GM21381 (cell line): ENCODE measurements around the gene BCAS3.
"Not testable (repeated sequence)": the region's sequence is repeated elsewhere in the genome, so short reads cannot be mapped to it uniquely, and the experiment has no call there.

Experiments
- ATAC-seq: cut with Tn5 transposase; IDR thresholded peaks from one replicate; pipeline ENCODE4 v1.9.1; 2021; ENCODE audit warnings: mild to moderate bottlenecking, moderate library complexity; ENCODE audit not compliant: unreplicated experiment

Gene BCAS3

DNA sequence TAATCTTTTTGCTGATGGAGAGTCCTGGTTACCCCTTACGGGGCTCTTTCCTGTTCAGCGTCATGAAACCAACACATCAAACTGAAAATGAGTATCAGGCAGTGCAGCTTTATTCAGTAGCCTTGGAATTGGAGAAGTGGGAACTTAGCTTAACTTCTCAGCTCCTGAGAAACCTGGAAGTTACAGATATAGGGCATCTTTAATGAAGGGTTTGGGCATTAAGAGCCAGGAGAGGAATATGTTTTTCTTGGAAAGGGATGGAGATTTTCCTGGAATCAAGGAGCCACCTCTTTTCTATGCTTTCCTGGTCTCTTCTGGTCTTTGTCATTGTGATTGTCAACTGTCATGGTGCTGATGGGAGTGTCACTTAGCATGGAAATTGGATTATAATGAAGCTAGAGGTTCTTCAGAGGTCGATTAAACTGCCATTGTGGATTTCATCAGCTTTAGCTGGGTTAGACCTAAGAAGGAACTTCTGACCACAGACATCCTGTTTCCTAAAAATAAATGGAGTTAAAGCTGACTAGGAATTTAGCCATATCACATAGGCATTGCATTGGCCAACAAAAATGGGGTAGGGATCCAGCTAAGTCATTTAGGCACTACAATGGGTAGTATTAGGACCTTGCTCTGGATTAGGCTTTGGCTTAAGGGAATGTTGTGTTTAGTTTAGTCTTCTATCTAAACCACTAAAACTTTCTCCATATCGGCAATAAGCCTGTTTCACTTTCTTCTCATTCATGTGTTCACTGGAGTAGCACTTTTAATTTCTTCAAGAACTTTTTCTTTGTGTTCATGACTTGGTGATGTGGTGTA is 186.4 kb downstream of the BCAS3 start:
- no peak for ATAC-seq

DNA sequence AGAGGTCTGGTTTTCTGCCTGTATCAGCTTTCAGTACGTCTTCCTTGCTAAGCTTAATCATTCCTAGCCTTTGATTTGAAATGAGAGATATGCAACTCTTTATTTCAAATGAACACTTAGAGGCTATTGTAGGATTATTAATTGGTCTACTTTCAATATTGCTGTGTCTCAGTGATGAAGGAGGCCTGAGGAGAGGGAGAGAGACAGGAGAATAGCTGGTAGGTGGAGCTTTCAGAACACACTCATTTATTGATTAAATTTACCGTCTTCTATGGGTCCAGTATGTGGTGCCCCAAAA is 187.0 kb downstream of the BCAS3 start:
- no peak for ATAC-seq

DNA sequence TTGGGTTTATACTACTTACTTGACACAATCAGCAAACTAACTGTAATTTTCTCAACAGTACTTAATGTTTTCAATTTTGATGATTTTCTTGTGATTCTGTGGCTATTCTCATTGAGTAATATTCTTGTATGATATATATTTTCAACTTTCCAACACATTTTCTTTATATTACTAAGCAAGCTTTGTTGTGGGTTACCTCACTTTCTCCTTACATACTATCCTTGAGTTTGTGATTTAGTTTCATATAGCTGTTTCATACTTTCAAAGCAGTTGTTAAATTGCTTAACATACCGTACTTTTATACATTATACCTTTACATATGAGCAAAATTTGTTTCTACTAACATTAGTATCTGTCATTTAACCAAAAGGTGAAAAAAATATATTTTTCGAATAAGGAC is 197.1 kb downstream of the BCAS3 start:
- ATAC-seq, result no peak

DNA sequence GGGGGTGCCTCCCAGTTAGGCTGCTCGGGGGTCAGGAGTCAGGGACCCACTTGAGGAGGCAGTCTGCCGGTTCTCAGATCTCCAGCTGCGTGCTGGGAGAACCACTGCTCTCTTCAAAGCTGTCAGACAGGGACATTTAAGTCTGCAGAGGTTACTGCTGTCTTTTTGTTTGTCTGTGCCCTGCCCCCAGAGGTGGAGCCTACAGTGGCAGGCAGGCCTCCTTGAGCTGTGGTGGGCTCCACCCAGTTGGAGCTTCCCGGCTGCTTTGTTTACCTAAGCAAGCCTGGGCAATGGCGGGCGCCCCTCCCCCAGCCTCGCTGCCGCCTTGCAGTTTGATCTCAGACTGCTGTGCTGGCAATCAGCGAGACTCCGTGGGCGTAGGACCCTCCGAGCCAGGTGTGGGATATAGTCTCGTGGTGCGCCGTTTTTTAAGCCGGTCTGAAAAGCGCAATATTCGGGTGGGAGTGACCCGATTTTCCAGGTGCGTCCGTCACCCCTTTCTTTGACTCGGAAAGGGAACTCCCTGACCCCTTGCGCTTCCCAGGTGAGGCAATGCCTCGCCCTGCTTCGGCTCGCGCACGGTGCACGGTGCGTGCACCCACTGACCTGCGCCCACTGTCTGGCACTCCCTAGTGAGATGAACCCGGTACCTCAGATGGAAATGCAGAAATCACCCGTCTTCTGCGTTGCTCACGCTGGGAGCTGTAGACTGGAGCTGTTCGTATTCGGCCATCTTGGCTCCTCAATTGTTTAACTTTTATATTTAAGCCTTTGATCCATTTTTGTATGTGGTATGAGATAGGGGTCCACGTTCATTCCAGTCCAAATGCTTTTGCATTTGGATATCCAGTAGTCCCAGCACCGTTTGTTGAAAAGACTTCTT is 209.3 kb downstream of the BCAS3 start:
- ATAC-seq, result not testable (repeated sequence)

DNA sequence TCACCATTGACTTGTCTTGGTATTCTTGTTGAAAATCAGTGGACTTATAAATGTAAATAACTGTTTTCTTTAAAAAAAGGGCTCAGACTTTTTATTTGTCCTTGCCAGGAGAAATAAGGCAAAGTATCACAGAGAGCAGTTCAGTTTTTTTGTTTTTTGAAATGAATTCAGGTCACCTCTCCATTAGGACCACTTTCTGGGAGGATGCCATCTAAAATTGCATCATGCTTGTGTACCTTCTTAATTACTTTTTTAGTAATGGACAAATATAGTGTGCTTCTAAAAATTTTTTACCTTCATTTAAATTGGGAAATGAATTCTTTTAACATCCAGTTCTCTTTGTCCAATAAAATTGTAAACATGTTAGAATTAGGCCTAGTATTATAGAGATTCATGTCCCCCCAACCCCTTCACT is 210.0 kb downstream of the BCAS3 start:
- no peak for ATAC-seq

DNA sequence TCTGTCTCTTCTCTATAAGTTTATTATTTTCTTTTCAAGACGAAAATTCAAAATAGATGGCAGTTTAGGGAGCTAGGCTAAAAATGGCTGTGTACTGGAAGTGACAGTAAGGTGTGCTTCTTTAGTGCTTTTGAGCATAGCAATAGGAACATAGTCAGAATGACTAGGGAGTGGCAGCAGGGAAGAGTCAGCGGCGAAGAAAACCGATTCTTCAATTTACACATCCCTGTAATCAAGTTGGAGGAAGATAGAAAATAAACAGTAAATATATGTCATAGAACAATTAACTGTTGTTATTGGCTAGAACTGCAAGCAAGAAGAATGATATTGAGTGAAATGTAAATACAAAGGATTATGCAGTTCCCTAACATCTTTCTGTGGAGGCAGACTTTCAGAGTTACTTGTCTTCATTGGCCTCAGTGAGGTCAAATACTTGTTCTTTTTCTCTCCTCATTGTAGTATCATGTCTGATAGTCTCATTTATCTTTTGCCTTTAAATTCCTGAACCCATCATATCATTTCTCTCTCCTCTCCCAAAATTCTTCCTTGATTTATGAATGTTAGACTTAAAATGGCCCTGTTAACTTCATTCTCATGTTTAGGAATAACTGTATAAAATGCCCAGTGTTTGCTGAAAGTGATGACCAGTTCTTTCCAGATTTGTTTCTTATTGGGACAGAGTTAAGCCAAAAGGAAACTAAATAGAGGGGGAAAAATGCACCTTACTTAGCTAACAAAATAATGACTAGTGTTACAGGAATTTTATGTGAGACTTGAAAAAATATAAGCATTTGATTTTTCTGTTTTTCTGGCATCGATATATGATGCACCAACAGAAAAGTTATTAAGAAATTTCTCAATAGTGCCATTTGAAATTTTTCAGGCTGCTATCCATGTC is 211.4 kb downstream of the BCAS3 start:
- no peak for ATAC-seq

DNA sequence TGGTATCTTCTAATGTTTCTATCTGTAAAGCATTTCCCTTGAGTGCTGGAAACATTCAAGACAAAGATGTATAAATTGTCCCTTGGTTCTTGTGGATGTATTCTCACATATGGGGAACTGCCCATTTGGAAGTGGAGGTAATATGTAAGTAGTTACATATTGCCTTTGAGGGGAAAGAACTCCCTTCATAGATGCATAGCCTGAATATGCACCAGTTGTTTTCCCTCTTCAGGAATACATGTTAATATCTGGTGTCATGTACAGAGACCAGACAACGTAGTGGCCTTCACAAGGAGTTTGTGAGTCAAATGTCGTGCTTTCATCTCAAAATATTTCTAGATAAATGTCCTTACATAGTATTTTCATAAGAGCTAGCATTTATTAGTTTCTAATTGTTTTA is 213.5 kb downstream of the BCAS3 start:
- no peak for ATAC-seq

DNA sequence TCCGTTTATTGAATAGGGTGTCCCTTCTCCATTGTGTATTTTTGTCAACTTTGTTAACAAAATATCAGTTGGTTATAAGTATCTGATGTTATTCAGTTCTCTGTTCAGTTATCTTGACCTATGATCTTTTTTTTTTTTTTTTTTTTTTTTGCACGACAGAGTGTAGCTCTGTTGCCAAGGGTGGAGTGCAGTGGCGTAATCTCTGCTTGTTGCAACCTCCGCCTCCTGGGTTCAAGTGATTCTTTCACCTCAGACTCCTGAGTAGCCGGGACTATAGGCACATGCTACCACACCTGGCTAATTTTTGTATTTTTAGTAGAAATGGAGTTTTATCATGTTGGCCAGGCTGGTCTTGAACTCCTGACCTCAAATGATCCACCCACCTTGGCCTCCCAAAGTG is 215.8 kb downstream of the BCAS3 start:
- ATAC-seq, result no peak

DNA sequence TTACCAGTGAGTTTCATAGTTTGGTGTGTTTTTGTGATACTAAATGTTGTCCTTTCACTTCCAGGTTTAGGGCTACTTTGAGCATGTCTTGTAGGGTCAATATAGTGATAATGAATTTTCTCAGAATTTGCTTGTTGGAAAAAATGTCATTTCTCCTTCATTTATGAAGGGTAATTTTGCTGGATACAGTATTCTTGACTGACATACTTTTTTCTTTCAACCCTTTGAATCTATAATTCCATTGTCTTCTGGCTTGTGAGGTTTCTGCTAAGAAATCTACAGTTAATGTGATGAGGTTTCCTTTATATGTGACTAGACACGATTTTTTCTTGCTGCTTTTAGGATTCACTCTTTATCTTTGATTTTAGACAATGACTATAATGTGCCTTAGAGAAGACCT is 219.3 kb downstream of the BCAS3 start:
- no peak for ATAC-seq

DNA sequence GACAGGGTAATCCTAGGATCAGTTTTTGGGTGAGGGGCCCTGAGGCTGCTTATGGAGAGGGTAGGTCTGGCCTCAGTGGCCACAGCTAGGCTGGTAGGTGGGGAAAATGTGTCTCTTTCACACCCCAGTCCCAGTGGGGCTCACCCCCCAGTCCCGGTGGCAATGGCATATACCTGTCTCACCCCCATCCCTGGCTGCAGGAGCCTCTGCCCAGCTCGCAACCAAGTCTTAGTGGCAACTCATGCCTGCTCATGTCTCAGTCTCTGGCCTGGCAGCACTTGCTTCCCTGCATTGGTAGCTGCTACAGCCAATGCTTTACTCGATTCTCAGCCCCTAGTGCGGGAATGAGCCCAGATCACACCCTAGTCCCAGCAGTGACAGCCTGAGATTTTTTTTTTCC is 221.5 kb downstream of the BCAS3 start:
- no peak for ATAC-seq

DNA sequence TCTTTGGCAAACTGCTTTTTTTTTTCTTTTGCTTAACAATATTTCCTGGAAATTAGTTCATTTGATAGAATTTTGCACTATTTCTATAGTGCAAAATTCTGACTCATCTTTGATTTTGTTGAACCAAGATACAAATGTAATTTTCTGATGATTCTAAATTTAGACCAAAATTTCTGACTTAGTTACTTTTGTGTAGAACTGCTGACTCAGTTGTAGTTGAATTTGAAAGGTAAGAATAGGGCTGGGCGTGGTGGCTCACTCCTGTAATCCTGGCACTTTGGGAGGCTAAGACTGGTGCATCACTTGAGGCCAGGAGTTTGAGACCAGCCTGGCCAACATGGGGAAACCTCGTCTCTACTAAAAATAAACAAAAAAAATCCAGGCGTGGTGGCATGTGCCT is 223.0 kb downstream of the BCAS3 start:
- ATAC-seq, result no peak

DNA sequence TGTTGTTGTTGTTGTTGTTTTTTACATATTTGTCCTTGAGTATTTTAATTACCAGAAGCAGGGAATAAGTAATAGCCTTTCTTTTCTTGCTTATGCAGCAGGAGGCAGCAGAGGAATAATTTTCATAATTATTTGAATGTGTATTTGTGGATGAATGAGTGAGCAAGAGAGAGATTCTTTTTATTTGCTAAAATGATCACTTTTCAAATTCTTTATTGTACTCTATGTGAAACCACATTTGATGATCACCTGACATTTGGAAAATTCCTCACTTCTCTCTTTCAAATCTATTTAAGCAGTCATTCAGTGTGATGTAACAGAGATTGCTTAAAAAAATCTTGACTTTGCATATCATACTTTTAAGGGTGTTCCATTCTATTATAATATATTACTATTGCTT is 223.6 kb downstream of the BCAS3 start:
- ATAC-seq, result no peak

DNA sequence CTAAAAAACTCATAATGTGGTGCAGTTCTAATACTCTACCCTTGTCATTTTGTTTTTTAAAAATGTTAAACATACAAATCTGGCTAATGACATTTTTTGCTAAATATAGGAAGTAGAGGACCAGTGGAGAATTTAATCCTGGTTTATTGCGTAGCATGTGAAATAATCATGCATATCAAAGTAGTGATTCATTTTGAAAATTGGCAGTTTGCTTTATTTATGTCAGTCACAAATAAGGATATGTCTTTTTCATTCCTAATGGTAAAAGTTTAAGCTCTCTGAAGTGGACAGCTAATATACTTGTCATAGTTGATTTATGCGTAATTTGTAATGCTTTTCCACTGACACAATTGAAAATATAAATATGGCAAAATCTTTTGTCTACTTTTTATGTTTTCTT is 224.2 kb downstream of the BCAS3 start:
- no peak for ATAC-seq

DNA sequence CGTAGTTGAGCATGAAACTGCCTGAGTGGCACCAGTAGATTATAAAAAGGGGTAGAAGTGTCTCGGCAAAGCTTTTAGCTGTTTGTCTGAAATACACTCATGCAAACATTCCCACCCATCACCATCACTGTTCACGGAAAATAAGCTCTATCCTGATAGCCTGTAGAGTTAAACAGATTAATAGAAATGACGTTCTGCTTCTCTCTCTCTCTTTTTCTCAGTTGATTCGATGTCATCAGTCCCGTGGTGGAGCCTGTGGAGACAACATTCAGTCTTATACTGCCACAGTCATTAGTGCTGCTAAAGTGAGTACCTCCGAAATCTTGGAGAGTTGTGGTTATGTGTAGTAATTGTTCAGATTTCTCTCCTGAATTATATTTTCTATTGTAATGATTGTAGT is 224.7 kb downstream of the BCAS3 start:
- no peak for ATAC-seq

DNA sequence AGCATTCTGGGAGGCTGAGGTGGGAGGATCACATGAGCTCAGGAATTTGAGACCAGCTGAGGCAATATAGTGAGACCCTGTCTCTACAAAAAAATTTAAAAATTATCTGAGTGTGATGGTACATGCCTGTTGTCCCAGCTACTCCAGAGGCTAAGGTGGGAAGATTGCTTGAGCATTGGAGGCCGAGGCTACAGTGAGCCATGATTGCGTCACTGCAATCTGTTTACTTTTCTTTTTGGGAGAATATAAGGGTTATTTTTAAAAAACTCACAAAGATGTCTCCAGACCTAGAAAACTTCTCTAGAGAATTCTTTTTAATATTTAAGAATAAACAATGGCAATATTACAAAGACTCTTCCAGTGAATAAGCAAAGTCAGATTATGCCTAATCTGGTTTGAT is 226.9 kb downstream of the BCAS3 start:
- ATAC-seq, result no peak

DNA sequence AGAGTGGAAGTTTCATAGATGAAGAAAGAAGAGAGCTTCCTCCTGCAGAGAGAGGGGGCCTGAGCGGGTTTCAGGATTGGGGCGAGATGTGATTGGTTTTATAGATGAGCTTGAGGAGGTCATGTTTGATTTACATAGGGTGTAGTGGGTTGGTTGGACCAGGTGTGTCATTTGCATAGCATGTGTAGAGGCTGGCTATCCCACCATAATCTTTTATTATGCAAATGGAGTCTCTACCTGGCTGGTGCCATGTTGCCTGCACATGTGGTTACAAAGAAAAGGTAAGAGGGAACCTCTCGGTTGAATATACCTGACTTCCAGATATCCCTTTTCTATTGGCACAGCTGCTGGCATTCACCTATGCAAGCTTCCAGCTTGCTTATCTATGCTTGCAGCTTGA is 228.1 kb downstream of the BCAS3 start:
- ATAC-seq, result no peak

DNA sequence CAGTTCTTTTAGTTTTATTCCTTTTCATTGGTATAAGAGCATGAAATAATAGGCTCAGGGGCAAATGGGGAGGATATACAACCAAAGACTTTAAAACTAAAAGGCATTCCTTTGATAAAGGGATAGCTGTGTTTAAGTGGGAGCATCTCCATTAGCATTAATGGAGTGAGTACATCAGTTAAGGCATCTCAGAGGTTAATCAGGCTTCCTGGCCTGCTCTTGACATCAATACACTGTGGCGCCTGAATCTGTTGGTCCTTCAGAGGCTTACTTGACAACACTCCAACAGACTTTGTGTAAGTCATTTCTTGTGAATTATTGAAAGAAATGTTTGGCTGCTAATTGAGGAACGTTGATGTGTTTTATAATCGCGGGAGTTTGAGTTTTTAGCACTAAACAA is 230.7 kb downstream of the BCAS3 start:
- ATAC-seq, result no peak

DNA sequence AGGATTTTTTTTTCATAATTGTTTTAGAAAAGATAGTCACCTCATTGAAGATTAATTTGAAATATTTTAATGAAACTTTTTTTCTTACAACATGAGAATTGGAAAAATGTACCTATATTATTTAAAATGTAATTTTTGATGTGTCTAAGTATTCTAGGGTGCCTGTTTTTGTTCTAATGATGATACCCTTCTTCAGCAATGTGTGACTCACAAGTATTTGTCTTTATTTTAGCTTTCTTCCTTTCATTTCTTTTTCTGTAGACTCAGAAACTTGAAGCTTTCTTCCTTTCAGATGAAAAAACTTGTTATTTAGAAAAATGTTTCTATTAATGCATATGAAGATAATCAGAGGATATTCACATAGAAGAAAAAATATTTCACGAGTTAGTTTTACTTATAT is 231.8 kb downstream of the BCAS3 start:
- no peak for ATAC-seq

DNA sequence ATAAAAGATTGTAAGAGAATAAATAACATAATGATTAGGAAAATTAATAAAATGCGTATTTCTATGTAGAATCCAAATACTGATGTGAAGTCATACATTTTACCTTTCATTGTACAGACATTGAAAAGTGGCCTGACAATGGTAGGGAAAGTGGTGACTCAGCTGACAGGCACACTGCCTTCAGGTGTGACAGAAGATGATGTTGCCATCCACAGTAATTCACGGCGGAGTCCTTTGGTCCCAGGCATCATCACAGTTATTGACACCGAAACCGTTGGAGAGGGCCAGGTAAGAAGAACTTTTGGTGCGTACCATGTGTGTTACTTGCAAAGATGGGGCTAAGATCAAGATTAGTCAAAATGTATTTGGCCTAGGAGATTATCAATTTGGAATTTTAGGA is 232.8 kb downstream of the BCAS3 start:
- no peak for ATAC-seq

DNA sequence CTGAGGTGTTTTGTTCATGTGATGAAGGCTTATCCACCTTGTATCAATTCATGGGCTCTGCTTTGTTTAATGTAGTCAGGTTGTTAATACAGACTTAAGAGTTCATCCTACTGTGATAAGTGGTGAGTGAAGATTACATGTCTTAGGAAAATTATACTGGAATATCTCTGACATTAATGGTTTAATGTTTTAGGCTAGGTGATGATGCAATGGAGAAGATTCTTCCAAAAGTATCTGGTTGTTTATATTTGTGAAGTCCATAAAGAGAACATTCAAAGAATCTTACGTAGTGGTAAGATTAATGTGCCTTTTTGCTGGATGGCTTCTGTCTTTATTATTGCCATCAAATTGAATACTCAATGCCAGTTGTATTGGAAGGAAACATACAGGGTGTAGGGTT is 236.4 kb downstream of the BCAS3 start:
- ATAC-seq, result no peak

DNA sequence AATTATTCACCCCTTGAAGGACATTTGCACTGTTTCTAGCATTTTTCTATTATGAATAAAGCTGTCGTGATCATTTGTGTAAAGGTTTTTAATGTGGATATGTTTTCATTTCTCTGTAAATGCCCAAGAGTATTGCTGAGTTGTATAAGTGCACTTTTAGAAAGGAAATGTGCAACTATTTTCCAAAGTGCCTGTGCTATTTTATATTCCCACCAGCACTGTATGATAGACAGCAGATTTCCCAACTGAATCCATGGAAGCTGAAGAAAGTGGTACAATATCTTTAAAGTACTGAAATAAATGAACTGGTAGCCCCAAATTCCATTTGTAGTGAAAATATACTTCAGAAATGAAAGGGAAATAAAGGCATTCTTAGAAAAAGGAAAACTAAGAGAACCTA is 238.4 kb downstream of the BCAS3 start:
- no peak for ATAC-seq
